Loucy (cell line): ENCODE measurements around the gene FOXC2.

Source experiments
- H2AFZ ChIP-seq: fragments of 200-600 bp; sonication (generic); 2 replicates; pipeline ENCODE4 v1.6.0; 2016; ENCODE audit warnings: antibody characterized with exemption, mild to moderate bottlenecking, low read length, moderate library complexity
- H3F3A ChIP-seq: fragments of 200-600 bp; 2 replicates; pipeline ENCODE4 v1.6.0; 2016; ENCODE audit warnings: antibody characterized with exemption, low read depth, mild to moderate bottlenecking
- H3K27me3 ChIP-seq: fragments of 200-600 bp; sonication (generic); 2 replicates; pipeline ENCODE4 v1.6.1; 2014; ENCODE audit warnings: low read length, mild to moderate bottlenecking; ENCODE audit not compliant: insufficient read depth, poor library complexity, severe bottlenecking
- H3K36me3 ChIP-seq: fragments of 200-600 bp; sonication (generic); 2 replicates; pipeline ENCODE4 v1.6.1; 2016; ENCODE audit warnings: low read length; ENCODE audit not compliant: insufficient read depth
- H3K4me1 ChIP-seq: fragments of 200-600 bp; sonication (generic); 2 replicates; pipeline ENCODE4 v1.5.1; 2014; ENCODE audit warnings: low read length, mild to moderate bottlenecking; ENCODE audit not compliant: insufficient read depth, poor library complexity, severe bottlenecking
- H3K4me2 ChIP-seq: fragments of 200-600 bp; sonication (generic); 2 replicates; pipeline ENCODE4 v1.6.0; 2014; ENCODE audit warnings: antibody characterized with exemption, low read length, low read depth, mild to moderate bottlenecking; ENCODE audit not compliant: poor library complexity, severe bottlenecking
- H3K4me3 ChIP-seq: fragments of 200-600 bp; sonication (generic); 2 replicates; pipeline ENCODE4 v1.5.1; 2014; ENCODE audit warnings: low read length, mild to moderate bottlenecking, mixed read lengths; ENCODE audit not compliant: poor library complexity, severe bottlenecking
- H3K79me2 ChIP-seq: fragments of 200-600 bp; sonication (generic); 2 replicates; pipeline ENCODE4 v1.6.1; 2014; ENCODE audit warnings: low read length; ENCODE audit not compliant: insufficient read depth
- H3K9ac ChIP-seq: fragments of 200-600 bp; sonication (generic); 2 replicates; pipeline ENCODE4 v1.6.0; 2014; ENCODE audit warnings: mild to moderate bottlenecking, low read depth, low read length, moderate library complexity; ENCODE audit not compliant: poor library complexity, severe bottlenecking
- H3K9me2 ChIP-seq: fragments of 200-600 bp; sonication (generic); replicated peaks from 2 replicates; pipeline ENCODE4 v1.6.1; 2016; ENCODE audit warnings: low read depth, low read length, mixed read lengths
- H3K9me3 ChIP-seq: fragments of 200-600 bp; sonication (generic); 2 replicates; pipeline ENCODE4 v1.6.1; 2014; ENCODE audit warnings: mild to moderate bottlenecking, antibody characterized with exemption, low read length, low read depth; ENCODE audit not compliant: insufficient read depth
- H4K20me1 ChIP-seq: fragments of 200-600 bp; sonication (generic); 2 replicates; pipeline ENCODE4 v1.6.0; 2014; ENCODE audit warnings: antibody characterized with exemption, low read length, mild to moderate bottlenecking; ENCODE audit not compliant: insufficient read depth, poor library complexity, severe bottlenecking
- CTCF ChIP-seq: fragments of 200-600 bp; sonication (generic); conservative IDR thresholded peaks from 2 replicates; pipeline ENCODE4 v1.5.1; 2014; ENCODE audit warnings: mild to moderate bottlenecking, antibody characterized with exemption, low read length
- EZH2phosphoT487 ChIP-seq: fragments of 200-600 bp; IDR thresholded peaks from 2 replicates; pipeline ENCODE4 v1.6.1; 2018; ENCODE audit warnings: antibody characterized with exemption, mild to moderate bottlenecking, moderate library complexity, borderline replicate concordance

Gene FOXC2

GRCh38 chr16:86562356-86562755, 4.3 kb upstream of the FOXC2 start:
- no peak overlapping the region for H3K4me2 ChIP-seq
- TF ChIP-seq EZH2phosphoT487: no peak
- TF ChIP-seq CTCF: no peak
- H3K4me1 ChIP-seq: peaks cover 5% of the 10 kb centered on the region
- H3K36me3 ChIP-seq: no peaks in the 10 kb centered on the region
- no peak overlapping the region for H3K4me3 ChIP-seq
- no peak overlapping the region for H2AFZ ChIP-seq
- no peaks in the 10 kb centered on the region for H3K27me3 ChIP-seq
- H3K9me2 ChIP-seq: no peaks in the 10 kb centered on the region
- no peak overlapping the region for H3K9ac ChIP-seq
- H3F3A ChIP-seq: no peaks in the 10 kb centered on the region
- no peaks in the 10 kb centered on the region for H3K79me2 ChIP-seq
- H4K20me1 ChIP-seq: no peaks in the 10 kb centered on the region
- no peaks in the 10 kb centered on the region for H3K9me3 ChIP-seq

GRCh38 chr16:86563469-86564345, 2.9 kb upstream of the FOXC2 start:
- H3K79me2 ChIP-seq: no peaks in the 10 kb centered on the region
- H3K4me3 ChIP-seq: peak overlapping the region; percentile 62
- TF ChIP-seq EZH2phosphoT487 (no peak), CTCF (peak; percentile 100)
- no peaks in the 10 kb centered on the region for H4K20me1 ChIP-seq
- H3K9me2 ChIP-seq: no peaks in the 10 kb centered on the region
- H3K9ac ChIP-seq: peak overlapping the region; percentile 65
- H3K4me2 ChIP-seq: peak overlapping the region; percentile 76
- peaks cover 5% of the 10 kb centered on the region for H3K4me1 ChIP-seq
- H3F3A ChIP-seq: no peaks in the 10 kb centered on the region
- peak overlapping the region; percentile 96 for H2AFZ ChIP-seq
- no peaks in the 10 kb centered on the region for H3K27me3 ChIP-seq
- H3K9me3 ChIP-seq: no peaks in the 10 kb centered on the region
- H3K36me3 ChIP-seq: no peaks in the 10 kb centered on the region

GRCh38 chr16:86565181-86565631, 1.4 kb upstream of the FOXC2 start:
- Histone ChIP-seq H3K9me2 (no peaks in the 10 kb centered on the region), H4K20me1 (no peaks in the 10 kb centered on the region), H3F3A (no peaks in the 10 kb centered on the region), H3K4me2 (no peak overlapping the region), H3K4me3 (no peak overlapping the region), H3K9me3 (no peaks in the 10 kb centered on the region), H3K4me1 (peaks cover 5% of the 10 kb centered on the region), H2AFZ (no peak overlapping the region), H3K9ac (no peak overlapping the region), H3K36me3 (no peaks in the 10 kb centered on the region), H3K27me3 (no peaks in the 10 kb centered on the region), H3K79me2 (no peaks in the 10 kb centered on the region)
- no peak for TF ChIP-seq CTCF
- TF ChIP-seq EZH2phosphoT487: no peak
